Measurements from ENCODE around the gene SEMA3C. TPM values are rescaled to one million over a fixed set of nuclear protein-coding genes. Genes with fewer than 3 reads are reported as not detected.

SEMA3C gene
- total and polyA plus RNA-seq, 12 donors: 2.4 to 20.5 (median 6.2) TPM

GRCh38 chr7:80763704-80764103 is 155.1 kb downstream of the SEMA3C start:
- no peaks in the 10 kb centered on the region for H3K9me3 ChIP-seq (replicated peaks in 1 of 3)
- 68 to 82% (median 81%) methylated on average over 4 of the region's 4 CpGs for WGBS, 4 donors
- H3K27me3 ChIP-seq: no peaks in the 10 kb centered on the region
- TF ChIP-seq CTCF (IDR thresholded peaks at IDR 0.05) (no peak), POLR2A (IDR thresholded peaks at IDR 0.05) (no peak)
- H3K36me3 ChIP-seq (replicated peaks in 1 of 2): no peaks in the 10 kb centered on the region
- H3K27ac ChIP-seq: no peak overlapping the region
- no peak overlapping the region for H3K4me3 ChIP-seq
- no peaks in the 10 kb centered on the region for H3K4me1 ChIP-seq (replicated peaks in 1 of 2)
- no peak for DNase-seq
- intact Hi-C loops (cut with DNase I): no loop called here

GRCh38 chr7:80763289-80763688 is 155.6 kb downstream of the SEMA3C start:
- Histone ChIP-seq H3K4me1 (replicated peaks in 1 of 2) (no peaks in the 10 kb centered on the region), H3K9me3 (replicated peaks in 1 of 3) (no peaks in the 10 kb centered on the region), H3K36me3 (replicated peaks in 1 of 2) (no peaks in the 10 kb centered on the region), H3K4me3 (no peak overlapping the region), H3K27ac (no peak overlapping the region), H3K27me3 (no peaks in the 10 kb centered on the region)
- no peak for DNase-seq
- intact Hi-C loops (cut with DNase I): no loop called here
- 53 to 57% (median 57%) methylated on average over 1 of the region's 1 CpG for WGBS, 4 donors
- TF ChIP-seq CTCF (IDR thresholded peaks at IDR 0.05) (no peak), POLR2A (IDR thresholded peaks at IDR 0.05) (no peak)

GRCh38 chr7:80760292-80760691 is 158.6 kb downstream of the SEMA3C start:
- no peak overlapping the region for H3K27ac ChIP-seq
- 66 to 79% (median 73%) methylated on average over 4 of the region's 4 CpGs for WGBS, 4 donors

DNA sequence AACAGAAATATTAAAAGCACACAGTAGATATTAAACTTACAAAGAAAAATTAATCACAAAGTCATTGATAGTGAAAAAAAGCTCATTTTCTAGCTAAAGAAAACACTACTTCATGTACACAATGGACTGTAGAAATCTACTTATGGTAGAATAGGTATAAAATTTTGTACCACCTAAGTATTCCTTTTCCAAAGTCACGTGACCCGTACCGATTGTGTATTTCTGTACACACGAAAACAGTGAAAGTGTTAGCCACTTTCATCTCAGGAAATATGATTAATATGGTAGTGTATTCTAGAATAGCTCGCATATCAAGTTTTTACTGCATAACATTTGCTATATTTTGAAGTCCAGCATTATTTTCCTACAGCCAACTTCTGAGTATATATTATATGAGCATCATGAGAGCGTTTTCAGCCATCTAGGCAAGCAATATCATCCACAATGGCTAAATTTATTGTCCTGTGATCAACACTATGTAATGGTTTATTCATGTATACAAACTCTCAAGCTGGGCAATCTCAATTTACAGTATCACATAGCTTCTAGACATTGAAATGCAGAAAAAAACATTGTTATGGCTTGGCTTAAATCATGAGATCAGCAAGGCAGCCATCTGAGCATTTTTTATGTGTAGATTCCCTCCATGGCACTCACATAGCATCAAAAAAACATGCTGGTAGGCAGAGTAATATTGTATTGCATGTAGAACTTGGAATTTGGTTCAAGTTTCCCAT is 165.7 kb downstream of the SEMA3C start:
- no peak for DNase-seq
- no peak overlapping the region for H3K4me3 ChIP-seq
- H3K27me3 ChIP-seq: no peaks in the 10 kb centered on the region
- intact Hi-C loops (cut with DNase I): no loop called here
- H3K9me3 ChIP-seq (replicated peaks in 1 of 3): no peaks in the 10 kb centered on the region
- TF ChIP-seq POLR2A (IDR thresholded peaks at IDR 0.05): no peak
- TF ChIP-seq CTCF (IDR thresholded peaks at IDR 0.05): no peak
- WGBS, 4 donors: 75 to 84% (median 81%) methylated on average over 6 of the region's 6 CpGs
- no peaks in the 10 kb centered on the region for H3K4me1 ChIP-seq (replicated peaks in 1 of 2)
- no peaks in the 10 kb centered on the region for H3K36me3 ChIP-seq (replicated peaks in 1 of 2)
- no peak overlapping the region for H3K27ac ChIP-seq

More at GRCh38 chr7:80760292-80760691, 158.6 kb downstream of the SEMA3C start:
- DNase-seq: no peak
- intact Hi-C loops (cut with DNase I): no loop called here
- no peaks in the 10 kb centered on the region for H3K27me3 ChIP-seq
- no peaks in the 10 kb centered on the region for H3K9me3 ChIP-seq (replicated peaks in 1 of 3)
- no peaks in the 10 kb centered on the region for H3K36me3 ChIP-seq (replicated peaks in 1 of 2)
- no peak for TF ChIP-seq CTCF (IDR thresholded peaks at IDR 0.05)
- no peak for TF ChIP-seq POLR2A (IDR thresholded peaks at IDR 0.05)
- H3K4me3 ChIP-seq: no peak overlapping the region
- H3K4me1 ChIP-seq (replicated peaks in 1 of 2): no peaks in the 10 kb centered on the region
